ENCODE measurements around the gene VWA8.

- TF ChIP-seq CTCF (IDR thresholded peaks at IDR 0.05) (no peak), POLR2A (IDR thresholded peaks at IDR 0.05) (no peak)
These were observed 280.0 kb downstream of the VWA8 start for GRCh38 chr13:41680900-41681299.
